Endothelial cell of umbilical vein (primary cell): ENCODE measurements around the gene TBC1D16. TPM values are rescaled to one million over a fixed set of nuclear protein-coding genes. Genes with fewer than 3 reads are reported as not detected.

Source experiments
- BruUV-seq: library from RNA; stranded (reverse); fragments of 400-500 nt; replicated peaks from 2 replicates; lab custom pipeline; 2021; lab: Mats Ljungman, UMichigan
- CTCF ChIA-PET: fragments of 300-600, 350-600 bp; sonication (Branson Sonifier 250); formaldehyde crosslinking; loops from one replicate; lab custom pipeline; 2021; ENCODE audit warnings: antibody characterized with exemption, inconsistent platforms; lab: Charles Lee
- POLR2A ChIA-PET: fragments of 300-600, 350-600 bp; sonication (Branson Sonifier 250); formaldehyde crosslinking; loops from one replicate; lab custom pipeline; 2021; ENCODE audit warnings: antibody characterized with exemption, inconsistent platforms; lab: Charles Lee
- DNase-seq: peaks from one replicate; pipeline ENCODE4 v3.0.0-alpha.2; 2011; ENCODE audit warnings: low read depth, low spot score
- FAIRE-seq: peaks from 2 replicates; lab custom pipeline; 2011; peaks lifted over from hg19 to GRCh38; lab: Jason Lieb, UNC
- H2AFZ ChIP-seq: 2 replicates; pipeline ENCODE4 v1.6.0; 2012; ENCODE audit warnings: low read depth, low read length, control low read depth, inconsistent platforms
- H3K27ac ChIP-seq: 2 replicates; pipeline ENCODE4 v1.5.1; 2011; ENCODE audit warnings: low read depth, mild to moderate bottlenecking, control low read depth, low read length, moderate library complexity; ENCODE audit not compliant: insufficient read depth
- H3K27me3 ChIP-seq, 2 experiments: 2 replicates each; pipeline versions ENCODE4 v1.6.0 to v1.6.1; 2011; ENCODE audit warnings: low read length in 2 of 2, mixed read lengths in 1 of 2; ENCODE audit not compliant: control insufficient read depth in 2 of 2, insufficient read depth in 2 of 2
- H3K36me3 ChIP-seq, 2 experiments: 2 replicates in 1 of 2; 3 replicates in 1 of 2; pipeline ENCODE4 v1.5.1; 2011; ENCODE audit warnings: low read length in 2 of 2, mild to moderate bottlenecking in 1 of 2, moderate library complexity in 1 of 2; ENCODE audit not compliant: control insufficient read depth in 2 of 2, insufficient read depth in 2 of 2; ENCODE audit errors: extremely low read depth in 1 of 2
- H3K4me1 ChIP-seq: 3 replicates; pipeline ENCODE4 v1.5.1; 2011; ENCODE audit warnings: mild to moderate bottlenecking, low read length; ENCODE audit not compliant: control insufficient read depth, insufficient read depth; ENCODE audit errors: extremely low read depth
- H3K4me2 ChIP-seq: 2 replicates; pipeline ENCODE4 v1.6.1; 2011; ENCODE audit warnings: low read length, control low read depth, mixed read lengths; ENCODE audit not compliant: insufficient read depth
- H3K4me3 ChIP-seq, 3 experiments: fragments of 200-600 bp in 1 of 3; sonication (generic), shearing (Covaris generic) in 1 of 3; replicated peaks in 1 of 3; 2 replicates each; pipeline ENCODE4 v1.5.1; 2011 to 2016; ENCODE audit warnings: control low read depth in 3 of 3, low read length in 3 of 3, mild to moderate bottlenecking in 2 of 3, inconsistent platforms in 1 of 3, low read depth in 1 of 3, moderate library complexity in 1 of 3; ENCODE audit not compliant: insufficient read depth in 1 of 3
- H3K79me2 ChIP-seq: 2 replicates; pipeline ENCODE4 v1.6.0; 2012; ENCODE audit warnings: low read length, inconsistent platforms; ENCODE audit not compliant: control insufficient read depth, insufficient read depth
- H3K9ac ChIP-seq: replicated peaks from 2 replicates; pipeline ENCODE3; 2011; ENCODE audit warnings: low read length, control low read depth; ENCODE audit not compliant: insufficient read depth; ENCODE audit errors: extremely low read depth
- H3K9me1 ChIP-seq: replicated peaks from 3 replicates; pipeline ENCODE4 v1.6.0; 2011; ENCODE audit warnings: mild to moderate bottlenecking, low read length; ENCODE audit not compliant: control insufficient read depth, insufficient read depth; ENCODE audit errors: extremely low read depth
- H3K9me3 ChIP-seq: replicated peaks from 2 replicates; pipeline ENCODE4 v1.5.1; 2012; ENCODE audit warnings: low read length, inconsistent platforms; ENCODE audit not compliant: control insufficient read depth, insufficient read depth
- H4K20me1 ChIP-seq: replicated peaks from 2 replicates; pipeline ENCODE3; 2011; ENCODE audit warnings: mild to moderate bottlenecking, low read length; ENCODE audit not compliant: control insufficient read depth, insufficient read depth; ENCODE audit errors: extremely low read depth
- EZH2 ChIP-seq: IDR thresholded peaks from 2 replicates; pipeline ENCODE4 v1.6.1; 2012; ENCODE audit warnings: borderline replicate concordance, low read depth, mild to moderate bottlenecking, moderate library complexity, low read length, inconsistent platforms; ENCODE audit not compliant: severe bottlenecking
- FOS ChIP-seq: IDR thresholded peaks from 2 replicates; pipeline ENCODE4 v1.6.1; 2011; ENCODE audit warnings: mild to moderate bottlenecking, low read length, moderate library complexity, borderline replicate concordance; ENCODE audit not compliant: insufficient read depth
- GATA2 ChIP-seq: IDR thresholded peaks from 2 replicates; pipeline ENCODE4 v1.7.0; 2011; ENCODE audit warnings: low read depth, mild to moderate bottlenecking, moderate library complexity, mixed read lengths, low read length; ENCODE audit not compliant: insufficient read length, insufficient read depth
- JUN ChIP-seq: IDR thresholded peaks from 2 replicates; pipeline ENCODE4 v1.6.1; 2011; ENCODE audit warnings: borderline replicate concordance, low read depth; ENCODE audit not compliant: insufficient read length, insufficient read depth
- MYC ChIP-seq: IDR thresholded peaks from one replicate; pipeline ENCODE4 v1.6.1; 2011; ENCODE audit warnings: mild to moderate bottlenecking, low read depth, low read length
- POLR2A ChIP-seq: IDR thresholded peaks from 2 replicates; pipeline ENCODE4 v1.6.1; 2012; ENCODE audit warnings: low read depth, mild to moderate bottlenecking, control low read depth, low read length
- POLR2AphosphoS5 ChIP-seq: IDR thresholded peaks from 2 replicates; pipeline ENCODE4 v1.6.1; 2012; ENCODE audit warnings: low read depth, mild to moderate bottlenecking, control low read depth, low read length, moderate library complexity; ENCODE audit not compliant: insufficient read depth
- dilution Hi-C: fragments of 300-500 bp; cut with MboI; formaldehyde crosslinking; loops from one replicate; pipeline ENCODE4 v1.15.0; 2019; ENCODE audit warnings: low sequenced_read_pairs; ENCODE audit not compliant: extremely low pct_ligation_motif_present
- intact Hi-C: fragments of 100-400 bp; cut with micrococcal nuclease; formaldehyde crosslinking; loops from one replicate; pipeline ENCODE4 v1.10.0; 2022
- polyA plus RNA-seq, 4 experiments: library from polyadenylated mRNA; depleted of rRNA in 3 of 4; stranded (reverse) in 3 of 4; unstranded in 1 of 4; fragments of >200 nt; gene quantifications; 2 replicates each; pipeline versions ENCODE4 v1.2.1 to v1.2.3, GENCODE V29; 2011 to 2012; ENCODE audit warnings: missing spikeins in 1 of 4
- total RNA-seq: library from RNA; stranded (reverse); gene quantifications from 2 replicates; pipeline ENCODE4 v1.2.3, GENCODE V29; 2021
- TF ChIP-seq, protein P1 (sequence below), 2 donors: IDR thresholded peaks; 1 replicate in 1 of 2; 2 replicates in 1 of 2; pipeline ENCODE4 v1.5.1; 2011; ENCODE audit warnings: low read length in 2 of 2, mild to moderate bottlenecking in 2 of 2, moderate library complexity in 2 of 2, control low read depth in 1 of 2, inconsistent platforms in 1 of 2, low read depth in 1 of 2; ENCODE audit not compliant: insufficient read depth in 1 of 2; ENCODE audit errors: extremely low read depth in 1 of 2
- TF ChIP-seq, protein P2 (sequence below): IDR thresholded peaks from 2 replicates; pipeline ENCODE4 v1.6.1; 2011; ENCODE audit not compliant: insufficient read depth, insufficient read length

TBC1D16 gene
- total and polyA plus RNA-seq, 2 donors (not counting 3 experiments of a cell fraction or from before 2014, with no cell fraction given) = 12.9 to 48.6 TPM

DNA sequence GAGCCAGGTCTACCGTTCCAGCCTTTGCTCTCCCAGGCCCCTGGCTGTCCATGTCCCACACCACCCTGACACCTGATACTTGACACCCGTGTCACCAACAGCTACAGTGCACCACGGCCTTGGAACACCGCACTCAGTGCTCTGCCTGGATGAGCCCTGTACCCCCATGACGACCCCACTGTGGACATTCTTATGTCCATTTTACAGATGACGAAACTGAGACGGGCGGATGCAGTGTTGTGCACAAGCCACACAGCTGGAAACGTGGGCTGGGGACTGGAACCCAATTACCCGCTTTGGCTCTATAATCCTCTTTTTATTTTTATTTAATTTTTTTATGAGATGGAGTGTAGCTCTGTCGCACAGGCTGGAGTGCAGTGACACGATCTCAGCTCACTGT lies 112.9 kb downstream of the TBC1D16 start:
- Histone ChIP-seq H3K9me3 (no peaks in the 10 kb centered on the region), H3K36me3 (no peaks in the 10 kb centered on the region), H3K27ac (no peak overlapping the region), H2AFZ (no peak overlapping the region), H3K9me1 (no peaks in the 10 kb centered on the region), H3K4me3 (no peak overlapping the region), H3K9ac (no peak overlapping the region), H3K79me2 (no peaks in the 10 kb centered on the region), H3K27me3 (no peaks in the 10 kb centered on the region), H4K20me1 (no peaks in the 10 kb centered on the region), H3K4me2 (no peak overlapping the region), H3K4me1 (peaks cover 6% of the 10 kb centered on the region)
- FAIRE-seq = no peak
- no peak for DNase-seq
- BruUV-seq = no TSS peak
- TF ChIP-seq, protein P1, sequence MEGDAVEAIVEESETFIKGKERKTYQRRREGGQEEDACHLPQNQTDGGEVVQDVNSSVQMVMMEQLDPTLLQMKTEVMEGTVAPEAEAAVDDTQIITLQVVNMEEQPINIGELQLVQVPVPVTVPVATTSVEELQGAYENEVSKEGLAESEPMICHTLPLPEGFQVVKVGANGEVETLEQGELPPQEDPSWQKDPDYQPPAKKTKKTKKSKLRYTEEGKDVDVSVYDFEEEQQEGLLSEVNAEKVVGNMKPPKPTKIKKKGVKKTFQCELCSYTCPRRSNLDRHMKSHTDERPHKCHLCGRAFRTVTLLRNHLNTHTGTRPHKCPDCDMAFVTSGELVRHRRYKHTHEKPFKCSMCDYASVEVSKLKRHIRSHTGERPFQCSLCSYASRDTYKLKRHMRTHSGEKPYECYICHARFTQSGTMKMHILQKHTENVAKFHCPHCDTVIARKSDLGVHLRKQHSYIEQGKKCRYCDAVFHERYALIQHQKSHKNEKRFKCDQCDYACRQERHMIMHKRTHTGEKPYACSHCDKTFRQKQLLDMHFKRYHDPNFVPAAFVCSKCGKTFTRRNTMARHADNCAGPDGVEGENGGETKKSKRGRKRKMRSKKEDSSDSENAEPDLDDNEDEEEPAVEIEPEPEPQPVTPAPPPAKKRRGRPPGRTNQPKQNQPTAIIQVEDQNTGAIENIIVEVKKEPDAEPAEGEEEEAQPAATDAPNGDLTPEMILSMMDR (IDR thresholded peaks at IDR 0.05; ENCODE audit: extremely low read depth in 1 of 2, insufficient read depth in 1 of 2, low read depth in 1 of 2, low read length in 2 of 2) = no peak
- no peak for TF ChIP-seq FOS
- no peak for TF ChIP-seq POLR2AphosphoS5
- TF ChIP-seq EZH2 = no peak
- no peak for TF ChIP-seq GATA2
- TF ChIP-seq, protein P2, sequence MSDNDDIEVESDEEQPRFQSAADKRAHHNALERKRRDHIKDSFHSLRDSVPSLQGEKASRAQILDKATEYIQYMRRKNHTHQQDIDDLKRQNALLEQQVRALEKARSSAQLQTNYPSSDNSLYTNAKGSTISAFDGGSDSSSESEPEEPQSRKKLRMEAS = no peak
- no peak for TF ChIP-seq POLR2A
- TF ChIP-seq JUN = no peak
- no peak for TF ChIP-seq MYC
- POLR2A ChIA-PET = no interaction called here
- CTCF ChIA-PET = interaction anchor here (1.4 to 2.5 kb wide), 3 partner anchors 78 to 88 kb away, joined by 4 to 10 read pairs (median 10); partner anchors contain the start of gene CBX4
- dilution Hi-C loops = no loop called here
- intact Hi-C loops = loop anchor here (10.0 kb wide), 1 partner anchor 178 kb away; no protein-coding TSS in a partner anchor
